H1 (cell line): ENCODE measurements around the gene PAX7. TPM values are rescaled to one million over a fixed set of nuclear protein-coding genes. Genes with fewer than 3 reads are reported as not detected.

Source experiments
- CTCF ChIA-PET: fragments of 300-600 bp; sonication (Branson Sonifier 250); formaldehyde crosslinking; loops from one replicate; lab custom pipeline; 2021; ENCODE audit not compliant: partially characterized antibody; lab: Charles Lee
- POLR2A ChIA-PET: fragments of 300-600 bp; sonication (Branson Sonifier 250); formaldehyde crosslinking; loops from one replicate; lab custom pipeline; 2021; ENCODE audit warnings: inconsistent platforms; ENCODE audit not compliant: partially characterized antibody; lab: Charles Lee
- DNase-seq, 2 experiments: peaks; one replicate each; pipeline versions ENCODE4 v3.0.0 to v3.0.0-alpha.2; 2010 to 2022; ENCODE audit warnings: low spot score in 2 of 2, low read depth in 1 of 2, mixed read lengths in 1 of 2
- FAIRE-seq: peaks from 2 replicates; lab custom pipeline; 2011; peaks lifted over from hg19 to GRCh38; lab: Jason Lieb, UNC
- H2AFZ ChIP-seq: 2 replicates; pipeline ENCODE4 v1.8.1; 2012; ENCODE audit warnings: low read length, inconsistent platforms
- H2AK5ac ChIP-seq: 2 replicates; pipeline ENCODE4 v1.6.1; 2013; ENCODE audit warnings: low read depth, low read length
- H2BK120ac ChIP-seq: replicated peaks from 2 replicates; pipeline ENCODE3; 2013; ENCODE audit warnings: low read depth, low read length, inconsistent platforms
- H2BK12ac ChIP-seq: 2 replicates; pipeline ENCODE4 v1.6.1; 2013; ENCODE audit warnings: low read depth, low read length
- H2BK15ac ChIP-seq: 2 replicates; pipeline ENCODE4 v1.6.1; 2013; ENCODE audit warnings: low read length
- H2BK20ac ChIP-seq: 2 replicates; pipeline ENCODE4 v1.6.1; 2013; ENCODE audit warnings: low read length
- H2BK5ac ChIP-seq: 2 replicates; pipeline ENCODE4 v1.6.1; 2013; ENCODE audit warnings: low read depth, low read length
- H3K14ac ChIP-seq: 2 replicates; pipeline ENCODE4 v1.6.1; 2013; ENCODE audit warnings: inconsistent platforms; ENCODE audit not compliant: insufficient read length
- H3K18ac ChIP-seq: 2 replicates; pipeline ENCODE4 v1.6.1; 2013; ENCODE audit warnings: low read length; ENCODE audit errors: extremely low read depth
- H3K23ac ChIP-seq: 2 replicates; pipeline ENCODE4 v1.6.1; 2013; ENCODE audit warnings: inconsistent platforms; ENCODE audit not compliant: insufficient read length
- H3K23me2 ChIP-seq: 2 replicates; pipeline ENCODE4 v1.6.1; 2013; ENCODE audit warnings: low read depth, low read length
- H3K27ac ChIP-seq: 2 replicates; pipeline ENCODE4 v1.6.1; 2011; ENCODE audit warnings: low read depth, low read length, inconsistent platforms
- H3K27me3 ChIP-seq, 4 experiments: replicated peaks in 1 of 4; 1 replicate in 1 of 4; 2 replicates in 3 of 4; pipeline versions ENCODE4 v1.6.1 to v1.8.1; 2011 to 2013; ENCODE audit warnings: low read length in 3 of 4, mild to moderate bottlenecking in 3 of 4, inconsistent platforms in 2 of 4, mixed read lengths in 2 of 4, moderate library complexity in 1 of 4; ENCODE audit not compliant: control insufficient read depth in 3 of 4, insufficient read depth in 3 of 4; ENCODE audit errors: extremely low read depth in 1 of 4
- H3K36me3 ChIP-seq, 4 experiments: 2 replicates each; pipeline versions ENCODE4 v1.6.1 to v1.8.1; 2011 to 2013; ENCODE audit warnings: mild to moderate bottlenecking in 4 of 4, low read length in 3 of 4, moderate library complexity in 2 of 4, control low read depth in 1 of 4, inconsistent platforms in 1 of 4; ENCODE audit not compliant: insufficient read depth in 4 of 4, control insufficient read depth in 2 of 4
- H3K4ac ChIP-seq: replicated peaks from 2 replicates; pipeline ENCODE3; 2013; ENCODE audit warnings: low read length, low read depth, mixed read lengths, inconsistent platforms; ENCODE audit not compliant: insufficient read length
- H3K4me1 ChIP-seq, 4 experiments: replicated peaks in 1 of 4; 1 replicate in 1 of 4; 2 replicates in 3 of 4; pipeline versions ENCODE4 v1.6.1 to v1.8.1; 2011 to 2013; ENCODE audit warnings: low read length in 3 of 4, inconsistent platforms in 2 of 4, mixed read lengths in 1 of 4; ENCODE audit not compliant: insufficient read depth in 4 of 4, control insufficient read depth in 3 of 4
- H3K4me2 ChIP-seq, 2 experiments: 2 replicates each; pipeline versions ENCODE4 v1.6.1 to v1.8.1; 2011 to 2013; ENCODE audit warnings: low read depth in 2 of 2, low read length in 2 of 2, control low read depth in 1 of 2, inconsistent platforms in 1 of 2, mild to moderate bottlenecking in 1 of 2; ENCODE audit not compliant: insufficient read depth in 1 of 2
- H3K4me3 ChIP-seq, 4 experiments: fragments of 200-600, 300-600 bp in 1 of 4; sonication (generic), shearing (Covaris generic), sonication (Bioruptor Twin) in 1 of 4; 2 replicates each; pipeline versions ENCODE4 v1.5.1 to v1.8.1; 2011 to 2016; ENCODE audit warnings: low read length in 4 of 4, low read depth in 3 of 4, control low read depth in 2 of 4, inconsistent platforms in 2 of 4, mild to moderate bottlenecking in 2 of 4, mixed read lengths in 1 of 4, moderate library complexity in 1 of 4; ENCODE audit not compliant: insufficient read depth in 2 of 4; ENCODE audit errors: extremely low read depth in 1 of 4
- H3K56ac ChIP-seq: replicated peaks from 2 replicates; pipeline ENCODE3; 2013; ENCODE audit warnings: low read depth, mild to moderate bottlenecking, mixed read lengths, low read length, inconsistent platforms; ENCODE audit not compliant: insufficient read length
- H3K79me1 ChIP-seq: 2 replicates; pipeline ENCODE4 v1.6.1; 2013; ENCODE audit warnings: low read depth, low read length, control low read depth
- H3K79me2 ChIP-seq, 2 experiments: 2 replicates each; pipeline versions ENCODE4 v1.6.1 to v1.8.1; 2012 to 2013; ENCODE audit warnings: low read length in 2 of 2, mild to moderate bottlenecking in 2 of 2, inconsistent platforms in 1 of 2; ENCODE audit not compliant: insufficient read depth in 2 of 2, control insufficient read depth in 1 of 2
- H3K9ac ChIP-seq, 4 experiments: replicated peaks in 1 of 4; 1 replicate in 1 of 4; 2 replicates in 3 of 4; pipeline versions ENCODE4 v1.6.1 to v1.8.1; 2011 to 2013; ENCODE audit warnings: low read depth in 3 of 4, low read length in 3 of 4, control low read depth in 2 of 4, mild to moderate bottlenecking in 2 of 4, moderate library complexity in 2 of 4, inconsistent platforms in 1 of 4; ENCODE audit errors: extremely low read depth in 1 of 4
- H3K9me3 ChIP-seq, 2 experiments: 2 replicates each; pipeline versions ENCODE4 v1.6.1 to v1.8.1; 2012 to 2013; ENCODE audit warnings: mild to moderate bottlenecking in 2 of 2, moderate library complexity in 2 of 2, control low read depth in 1 of 2, inconsistent platforms in 1 of 2, low read depth in 1 of 2, low read length in 1 of 2, mixed read lengths in 1 of 2; ENCODE audit not compliant: insufficient read depth in 2 of 2
- H4K20me1 ChIP-seq, 2 experiments: replicated peaks in 1 of 2; 2 replicates each; pipeline versions ENCODE3 to v1.8.1; 2011 to 2013; ENCODE audit warnings: inconsistent platforms in 2 of 2, low read length in 2 of 2, mild to moderate bottlenecking in 1 of 2; ENCODE audit not compliant: insufficient read depth in 2 of 2, control insufficient read depth in 1 of 2
- H4K5ac ChIP-seq: 2 replicates; pipeline ENCODE4 v1.6.1; 2013; ENCODE audit warnings: low read length, low read depth, mixed read lengths, inconsistent platforms; ENCODE audit not compliant: insufficient read length
- H4K8ac ChIP-seq: 2 replicates; pipeline ENCODE4 v1.8.0; 2013; ENCODE audit warnings: mild to moderate bottlenecking, moderate library complexity, low read length, inconsistent platforms; ENCODE audit not compliant: insufficient read depth; ENCODE audit errors: extremely low read depth
- H4K91ac ChIP-seq: replicated peaks from 2 replicates; pipeline ENCODE3; 2013; ENCODE audit warnings: low read length, mixed read lengths, inconsistent platforms; ENCODE audit not compliant: insufficient read length
- BACH1 ChIP-seq: IDR thresholded peaks from 2 replicates; pipeline ENCODE4 v1.6.1; 2012; ENCODE audit warnings: low read length, improper control_type of control experiment
- CREB1 ChIP-seq: IDR thresholded peaks from 2 replicates; pipeline ENCODE4 v1.6.1; 2012; ENCODE audit warnings: inconsistent platforms
- HDAC6 ChIP-seq: IDR thresholded peaks from one replicate; pipeline ENCODE4 v1.7.1; 2012; ENCODE audit warnings: low read depth, mild to moderate bottlenecking, inconsistent platforms, low read length, moderate library complexity
- JUN ChIP-seq: IDR thresholded peaks from 2 replicates; pipeline ENCODE4 v1.6.1; 2011; ENCODE audit warnings: low read depth, mild to moderate bottlenecking, improper control_type of control experiment, low read length
- POLR2AphosphoS5 ChIP-seq: IDR thresholded peaks from 2 replicates; pipeline ENCODE4 v1.6.1; 2011; ENCODE audit warnings: low read depth, low read length
- SIN3A ChIP-seq, 2 experiments: IDR thresholded peaks in 1 of 2; conservative IDR thresholded peaks in 1 of 2; 2 replicates each; pipeline ENCODE4 v1.6.1; 2011 to 2012; ENCODE audit warnings: low read length in 2 of 2, improper control_type of control experiment in 1 of 2, low read depth in 1 of 2, mild to moderate bottlenecking in 1 of 2
- SUZ12 ChIP-seq: fragments of 200-600 bp; sonication (generic); IDR thresholded peaks from 2 replicates; pipeline ENCODE4 v1.6.1; 2012; ENCODE audit warnings: mild to moderate bottlenecking, inconsistent platforms, low read length, moderate library complexity, mixed read lengths
- TEAD4 ChIP-seq: IDR thresholded peaks from 2 replicates; pipeline ENCODE4 v1.6.1; 2012; ENCODE audit warnings: low read depth, low read length, inconsistent platforms, mixed read lengths
- WGBS, 2 experiments: shearing (Covaris generic) in 1 of 2; methylation state at CpG; one replicate each; pipeline versions ENCODE4 v1.1.6 to v1.1.7; 2013 to 2015; ENCODE audit warnings: low lambda C conversion rate in 2 of 2, mixed read lengths in 2 of 2, inconsistent platforms in 1 of 2, low coverage in 1 of 2, missing lambda C conversion rate in 1 of 2; ENCODE audit not compliant: insufficient replicate concordance in 2 of 2, insufficient coverage in 1 of 2, insufficient read length in 1 of 2; ENCODE audit errors: extremely low coverage in 1 of 2, missing lambda C conversion rate in 1 of 2; 5-methylcytosine and 5-hydroxymethylcytosine counted together
- polyA plus RNA-seq, 7 experiments: library from polyadenylated mRNA; depleted of rRNA in 3 of 7; stranded (reverse) in 5 of 7; unstranded in 2 of 7; fragments of >200 nt in 5 of 7; fragments of 200-250 nt in 2 of 7; gene quantifications; 1 replicate in 5 of 7; 2 replicates in 1 of 7; 4 replicates in 1 of 7; pipeline versions ENCODE4 v1.2.1 to v1.2.3, GENCODE V29; 2011 to 2013; ENCODE audit warnings: missing spikeins in 2 of 7, mixed read lengths in 2 of 7
- total RNA-seq: library from RNA; stranded (reverse); fragmentation: NEBNext Ultra II Directional; extraction: Animal tissue kit (Norgen Biotek cat#: 25700); gene quantifications from 2 replicates; pipeline ENCODE4 v1.2.1, GENCODE V29; 2021

Gene PAX7
- total and polyA plus RNA-seq, 2 of the 8 experiments (the other 6 are each of a cell fraction or from before 2014, with no cell fraction given), result not detected

- Histone ChIP-seq H4K91ac (no peak overlapping the region), H4K8ac (no peak overlapping the region), H3K56ac (no peak overlapping the region), H2BK5ac (no peak overlapping the region), H2BK120ac (no peak overlapping the region), H3K4me3 (no peak overlapping the region), H3K23me2 (no peaks in the 10 kb centered on the region), H4K5ac (no peak overlapping the region), H3K9me3 (no peaks in the 10 kb centered on the region), H3K4me2 (no peak overlapping the region), H3K27me3 (no peaks in the 10 kb centered on the region), H2BK20ac (no peak overlapping the region), H3K14ac (no peak overlapping the region), H3K9ac (no peak overlapping the region), H4K20me1 (no peaks in the 10 kb centered on the region), H3K4ac (no peak overlapping the region), H3K4me1 (no peaks in the 10 kb centered on the region), H3K18ac (no peak overlapping the region), H2AK5ac (no peak overlapping the region), H3K79me2 (no peaks in the 10 kb centered on the region), H3K36me3 (no peaks in the 10 kb centered on the region), H2AFZ (no peak overlapping the region), H3K23ac (no peak overlapping the region), H2BK12ac (no peak overlapping the region), H3K79me1 (no peaks in the 10 kb centered on the region), H3K27ac (no peak overlapping the region), H2BK15ac (no peak overlapping the region)
- 96% methylated on average over 3 of the region's 3 CpGs; no CpG with 5 or more reads in 1 of the 2 experiments for WGBS, 2 experiments
- TF ChIP-seq TEAD4 (no peak), JUN (no peak), POLR2AphosphoS5 (no peak), SIN3A (conservative IDR thresholded peaks at IDR 0.05 in 1 of 2, IDR thresholded peaks at IDR 0.05 in 1 of 2; ENCODE audit: low read depth in 1 of 2, low read length in 2 of 2) (no peak), HDAC6 (no peak), SUZ12 (no peak), CREB1 (no peak), BACH1 (no peak)
- FAIRE-seq, result no peak
- CTCF ChIA-PET, result interaction anchor here (0.6 to 1.9 kb wide), 4 partner anchors 13 to 163 kb away, joined by 3 to 7 read pairs (median 3); no protein-coding TSS in a partner anchor
- no peak for DNase-seq
- POLR2A ChIA-PET, result interaction anchor here (1.0 kb wide), 1 partner anchor 9 kb away, joined by 3 read pairs; no protein-coding TSS in a partner anchor
Observed at GRCh38 chr1:18760156-18760555, 129.5 kb downstream of the PAX7 start.
